ENCODE results near the gene CCN5.
"Not testable (repeated sequence)": the region's sequence is repeated elsewhere in the genome, so short reads cannot be mapped to it uniquely, and the experiment has no call there.

CCN5 gene

DNA sequence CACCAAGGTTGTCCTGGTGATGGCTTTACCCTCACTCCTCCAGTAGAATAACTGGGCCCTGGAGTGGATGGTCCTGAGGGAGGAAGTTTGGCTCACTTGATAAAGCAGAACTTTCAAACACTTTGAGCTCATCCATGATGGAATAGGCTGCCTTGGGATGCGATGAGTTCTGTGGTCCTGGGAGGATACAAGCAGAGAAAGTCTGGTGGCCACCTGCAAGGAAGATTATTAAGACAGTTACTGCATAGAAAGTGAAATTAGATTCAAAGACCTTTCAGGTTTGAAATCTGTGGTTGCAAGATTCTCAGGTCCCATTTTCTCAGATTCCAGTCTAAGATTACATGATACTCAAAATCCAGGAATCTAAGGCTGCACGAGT is 19.9 kb upstream of the CCN5 start:
- no peak for DNase-seq

DNA sequence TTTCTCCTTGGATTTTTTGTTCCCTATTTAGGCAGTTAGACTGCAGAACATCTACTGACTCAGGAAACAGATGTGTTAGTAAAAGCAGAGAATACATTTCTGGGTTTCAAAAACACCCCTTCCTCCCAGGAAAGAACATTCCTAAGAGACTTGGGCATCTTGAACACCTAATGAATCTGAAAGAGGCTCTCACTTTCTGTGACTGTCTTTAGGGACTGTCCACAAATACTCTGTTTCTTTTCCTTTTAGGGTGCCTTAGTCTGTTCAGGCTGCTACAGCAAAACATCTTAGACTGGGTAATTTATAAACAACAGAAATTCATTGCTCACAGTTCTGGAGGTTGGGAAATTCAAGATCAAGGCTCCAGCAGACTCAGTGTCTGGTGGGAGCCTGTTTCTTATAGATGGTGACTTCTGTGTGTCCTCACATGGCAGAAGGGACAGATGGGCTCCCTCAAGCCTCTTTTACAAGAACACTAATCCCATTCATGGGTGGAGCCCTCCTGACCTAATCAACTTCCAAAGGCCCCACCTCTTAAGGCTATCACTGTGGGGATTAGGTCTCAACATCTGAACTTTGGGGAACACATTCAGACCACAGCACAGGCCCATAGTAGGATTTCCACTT is 19.4 kb upstream of the CCN5 start:
- no peak for DNase-seq

- DNase-seq, result no peak
These were observed 18.9 kb upstream of the CCN5 start for GRCh38 chr20:44696315-44696714.

- DNase-seq, result not testable (repeated sequence)
These were observed 18.1 kb upstream of the CCN5 start for GRCh38 chr20:44697041-44697440.

DNA sequence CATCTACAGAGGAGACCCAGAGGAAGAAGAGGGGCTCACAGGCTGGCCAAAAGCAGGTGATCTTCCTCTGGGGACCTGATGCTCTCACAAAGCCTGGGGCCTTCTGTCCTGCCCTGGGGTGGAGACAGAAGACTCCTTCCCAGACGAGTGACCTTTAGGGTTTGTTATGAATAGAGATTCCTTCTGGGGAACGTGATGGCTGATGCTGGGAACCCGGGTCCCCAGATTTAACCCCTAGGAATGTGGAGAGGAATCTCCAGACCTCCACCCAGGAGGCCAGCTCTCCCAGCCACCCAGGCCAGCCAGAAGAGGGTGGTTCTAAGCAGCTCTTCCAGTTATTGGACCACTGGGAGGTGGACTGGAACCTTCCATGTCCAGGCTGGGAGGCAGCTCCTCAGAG is 16.8 kb upstream of the CCN5 start:
- no peak for DNase-seq

DNA sequence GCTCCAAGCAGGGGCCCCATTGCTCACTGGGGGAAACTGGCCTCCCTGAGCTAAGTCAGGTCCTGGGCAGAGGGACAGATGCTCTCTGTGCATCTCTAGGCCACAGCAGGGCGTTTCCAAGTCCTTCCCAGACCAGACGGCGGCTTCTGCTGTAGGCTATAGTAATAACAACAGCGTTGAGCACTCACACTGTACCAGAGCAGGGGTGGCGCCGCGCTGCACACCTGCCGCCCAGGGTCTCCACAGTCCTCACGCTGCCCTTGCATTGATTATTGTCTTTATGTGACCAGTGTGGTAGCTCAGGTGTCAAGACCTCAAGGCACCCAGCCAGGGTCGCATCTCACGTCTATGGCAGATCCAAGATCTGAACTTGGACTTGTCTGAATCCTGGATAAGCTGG is 14.9 kb upstream of the CCN5 start:
- DNase-seq, result no peak

GRCh38 chr20:44701118-44701857 is 13.9 kb upstream of the CCN5 start:
- no peak for DNase-seq

GRCh38 chr20:44701858-44702256 is 13.3 kb upstream of the CCN5 start:
- DNase-seq, result no peak

GRCh38 chr20:44702776-44703175 is 12.4 kb upstream of the CCN5 start:
- no peak for DNase-seq

- no peak for DNase-seq
These were observed 11.8 kb upstream of the CCN5 start for GRCh38 chr20:44703183-44703925.

GRCh38 chr20:44703956-44704488 is 11.1 kb upstream of the CCN5 start:
- no peak for DNase-seq

DNA sequence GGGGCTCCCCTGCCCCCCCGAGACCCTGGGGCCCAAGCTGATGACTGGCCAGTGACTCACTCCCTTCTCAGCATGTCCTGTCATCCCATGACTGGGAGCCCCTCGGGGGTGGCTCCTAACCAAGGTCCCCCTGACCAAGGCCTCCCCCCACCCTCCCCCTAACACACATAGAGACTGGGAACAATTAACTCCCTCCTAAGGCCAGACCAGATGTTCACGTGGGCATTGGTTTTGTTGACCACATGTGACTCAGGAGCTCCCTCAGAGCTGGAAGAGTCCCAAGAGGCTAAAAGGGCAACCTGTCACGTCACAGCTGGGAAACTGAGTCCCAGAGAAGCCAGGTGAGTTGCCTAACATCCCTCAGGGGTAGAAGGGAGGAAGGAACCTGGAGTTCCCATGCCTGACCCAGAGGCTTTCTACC is 10.6 kb upstream of the CCN5 start:
- DNase-seq, result no peak

DNA sequence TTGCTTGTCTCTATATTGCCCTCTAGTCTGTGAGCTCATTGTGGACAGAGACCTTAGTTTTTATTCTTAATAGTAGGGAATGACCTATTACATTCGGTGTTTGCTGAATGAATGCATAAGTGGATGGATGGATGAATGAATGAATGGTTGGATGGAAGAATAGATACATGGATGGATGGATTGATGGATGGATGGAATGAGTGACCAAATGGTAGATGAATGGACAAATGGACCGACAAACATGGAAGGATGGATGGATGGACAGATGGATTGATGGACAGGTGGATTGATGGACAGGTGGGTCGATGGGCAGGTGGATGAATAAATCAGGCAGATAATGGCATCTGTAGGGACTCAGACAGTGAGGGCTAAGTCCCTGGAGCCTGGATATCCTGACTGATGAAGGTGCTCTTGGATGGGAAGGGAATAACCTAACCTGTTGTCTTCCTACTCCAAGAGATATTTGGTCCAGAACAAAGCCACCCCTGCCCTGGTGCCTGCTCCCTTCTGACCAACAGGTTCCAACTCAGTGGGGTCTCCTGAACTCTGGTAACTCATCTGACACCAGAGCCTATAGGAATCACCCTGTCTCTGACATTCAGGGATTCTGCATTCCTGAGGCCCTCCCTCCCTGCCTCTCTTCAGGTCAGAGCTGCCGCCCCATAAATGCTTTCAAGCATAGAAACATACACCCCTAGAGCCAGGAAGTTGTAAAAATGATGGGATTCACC is 9.6 kb upstream of the CCN5 start:
- DNase-seq, result no peak

- no peak for DNase-seq
These were observed 8.7 kb upstream of the CCN5 start for GRCh38 chr20:44706301-44707017.

GRCh38 chr20:44707018-44707579 is 8.1 kb upstream of the CCN5 start:
- no peak for DNase-seq

DNA sequence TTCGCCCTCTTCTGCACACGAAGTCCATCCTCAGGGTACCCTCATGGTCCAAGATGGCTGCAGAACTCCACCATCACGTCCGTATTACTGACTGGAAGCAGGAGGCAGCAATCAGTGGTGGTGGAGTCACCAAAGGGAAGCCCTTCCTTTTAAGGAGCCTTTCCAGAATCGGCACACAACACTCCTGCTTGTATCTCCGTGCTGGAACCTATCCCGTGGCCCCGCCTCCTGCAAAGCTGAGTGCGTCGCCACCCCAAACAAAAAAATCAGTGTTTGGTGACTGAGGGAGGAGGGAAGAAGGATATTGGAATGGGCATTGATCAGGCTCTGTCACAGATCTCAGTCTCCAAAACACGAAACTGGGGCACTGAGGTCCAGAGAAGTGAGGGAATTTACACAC is 5.8 kb upstream of the CCN5 start:
- no peak for DNase-seq

DNA sequence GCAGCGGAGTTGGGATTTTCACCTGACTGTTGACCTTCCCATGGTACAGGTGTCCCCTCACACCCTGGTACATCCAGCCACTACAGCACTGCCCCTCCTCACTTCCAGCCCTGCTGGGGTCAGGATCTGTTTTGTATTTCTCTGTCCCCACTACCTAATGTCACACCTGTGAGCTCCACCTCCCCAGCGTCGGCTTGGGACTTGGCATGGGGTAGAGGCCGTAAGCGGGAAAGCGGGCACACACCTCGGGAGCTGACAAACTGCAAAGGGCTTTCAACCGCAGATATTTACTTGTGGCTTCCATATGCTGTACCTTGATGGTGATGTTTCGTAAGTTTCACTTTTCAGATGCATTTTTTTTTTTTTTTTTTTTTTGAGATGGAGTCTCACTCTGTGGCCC is 5.4 kb upstream of the CCN5 start:
- no peak for DNase-seq

DNA sequence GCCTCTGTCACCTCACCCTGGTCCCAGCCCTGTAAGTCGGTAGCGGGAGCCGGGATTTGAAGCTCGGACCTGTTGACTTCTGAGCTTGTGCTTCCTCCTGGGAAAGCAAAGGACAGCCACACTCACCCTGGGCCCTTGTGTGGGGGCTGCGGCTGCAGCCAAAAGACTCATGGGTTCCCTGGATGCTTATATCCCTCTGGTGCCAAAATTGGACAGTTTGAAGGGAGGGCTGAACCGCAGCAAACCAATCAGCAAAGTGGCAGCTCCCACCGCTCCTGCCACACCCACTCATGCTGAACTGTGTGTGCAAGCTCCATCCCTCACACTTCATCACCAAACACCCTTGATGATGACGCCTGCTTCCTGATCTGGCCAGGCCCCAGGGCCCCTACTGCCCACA is 3.9 kb upstream of the CCN5 start:
- no peak for DNase-seq

- no peak for DNase-seq
These were observed 968 bp upstream of the CCN5 start for GRCh38 chr20:44714102-44714700.

- no peak for DNase-seq
These were observed 535 bp downstream of the CCN5 start for GRCh38 chr20:44715499-44716308.
